Bone marrow (tissue), 2 donors: Measurements from ENCODE around the gene OTOL1.

Experiments used
- DNase-seq, 2 donors: peaks; one replicate each; lab custom pipeline; 2025; lab: John Stamatoyannopoulos, UW

The OTOL1 gene

GRCh38 chr3:161545824-161546223 lies 49.2 kb downstream of the OTOL1 start:
- DNase-seq, result no peak

GRCh38 chr3:161548301-161548700 lies 51.7 kb downstream of the OTOL1 start:
- no peak for DNase-seq

GRCh38 chr3:161549261-161549660 lies 52.7 kb downstream of the OTOL1 start:
- no peak for DNase-seq

GRCh38 chr3:161550491-161551195 lies 54.0 kb downstream of the OTOL1 start:
- DNase-seq, result no peak

- no peak for DNase-seq
Measured at GRCh38 chr3:161551697-161552096, 55.1 kb downstream of the OTOL1 start.

GRCh38 chr3:161552984-161553560 lies 56.5 kb downstream of the OTOL1 start:
- no peak for DNase-seq
